NCI-H1105 treated with DMSO at 0.1 percent for 48 hours (cell line): ENCODE results near the gene DMXL1.
A peak's percentile ranks its signal among the peaks of the same experiment; 100 is the strongest.
"Not testable (repeated sequence)": the region's sequence is repeated elsewhere in the genome, so short reads cannot be mapped to it uniquely, and the experiment has no call there.

Experiments
- DNase-seq: peaks from one replicate; lab custom pipeline; 2025; lab: John Stamatoyannopoulos, UW

DMXL1 gene

GRCh38 chr5:119200795-119201194 is 129.9 kb downstream of the DMXL1 start:
- DNase-seq = no peak

GRCh38 chr5:119207105-119207504 is 136.2 kb downstream of the DMXL1 start:
- no peak for DNase-seq

DNA sequence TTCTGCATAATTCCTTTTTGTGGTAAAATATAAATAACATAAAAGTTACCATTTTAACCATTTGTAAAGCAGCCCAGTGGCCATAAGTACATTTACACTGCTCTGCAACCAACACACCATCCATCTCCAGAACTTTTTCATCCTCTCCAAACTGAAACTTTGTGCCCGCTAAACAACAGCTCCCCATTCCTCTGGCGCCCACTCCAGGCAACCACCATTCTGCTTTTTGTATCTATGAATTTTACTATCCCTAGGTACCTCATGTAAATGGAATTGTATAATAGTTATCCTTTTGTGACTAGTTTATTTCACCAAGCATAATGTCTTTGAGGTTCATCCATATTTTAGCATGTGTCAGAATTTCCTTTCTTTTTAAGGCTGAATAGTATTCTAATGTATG is 141.1 kb downstream of the DMXL1 start:
- no peak for DNase-seq

GRCh38 chr5:119212676-119213075 is 141.8 kb downstream of the DMXL1 start:
- no peak for DNase-seq

DNA sequence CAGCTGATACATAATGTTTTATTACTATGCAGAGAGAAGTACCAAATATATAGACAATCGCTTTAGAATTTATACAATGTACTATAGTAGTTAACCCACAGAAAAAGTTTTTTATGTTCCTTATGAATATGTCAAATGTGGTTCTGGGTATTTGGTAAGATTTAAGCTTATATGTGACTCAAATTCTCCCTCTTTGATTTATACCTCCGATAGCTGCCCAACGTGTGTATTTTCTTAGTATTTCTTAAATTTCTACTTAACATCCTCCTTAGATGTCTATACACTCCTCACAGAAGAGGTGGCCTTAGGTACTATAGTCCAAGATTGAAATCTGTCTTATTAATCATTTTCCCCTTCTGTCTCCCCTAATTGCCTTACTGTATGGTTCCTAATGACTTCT is 146.3 kb downstream of the DMXL1 start:
- no peak for DNase-seq

GRCh38 chr5:119218830-119219782 is 148.2 kb downstream of the DMXL1 start:
- no peak for DNase-seq

GRCh38 chr5:119220576-119221197 is 149.8 kb downstream of the DMXL1 start:
- no peak for DNase-seq

DNA sequence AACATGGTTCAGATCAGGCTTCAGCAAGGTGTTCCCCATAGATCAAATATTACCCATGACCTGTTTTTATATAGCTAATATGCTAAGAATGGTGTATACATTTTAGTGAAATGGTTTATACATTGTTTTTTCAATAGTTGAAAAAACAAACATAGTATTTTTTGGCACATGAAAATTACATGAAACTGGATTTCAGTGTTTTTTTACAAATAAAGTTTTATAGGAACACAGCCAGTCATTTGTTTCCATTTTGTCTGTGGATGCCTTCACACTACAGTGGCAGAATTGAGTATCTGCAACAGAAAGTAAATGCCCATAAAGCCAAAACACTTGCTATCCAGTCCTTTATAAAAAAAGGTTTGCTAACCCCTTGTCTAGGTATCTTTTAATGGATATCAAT is 150.4 kb downstream of the DMXL1 start:
- no peak for DNase-seq

DNA sequence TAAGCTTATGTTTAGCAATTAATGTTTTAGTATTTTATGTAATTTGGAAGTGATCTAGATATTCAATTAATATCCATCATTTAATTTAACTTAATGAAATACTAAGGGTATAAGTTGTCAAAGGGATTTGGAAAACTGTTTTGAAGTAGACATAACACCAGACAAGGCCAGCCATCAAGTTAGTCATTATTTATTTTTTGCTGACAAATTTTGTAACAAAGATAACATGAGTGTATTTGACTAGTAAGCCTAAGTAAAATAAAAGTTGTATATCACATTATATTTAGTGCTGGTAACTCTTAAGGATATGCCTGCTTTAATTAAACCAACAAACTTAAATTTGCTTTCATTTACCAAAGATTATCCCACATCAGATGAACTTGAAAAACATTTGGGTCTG is 159.1 kb downstream of the DMXL1 start:
- no peak for DNase-seq

DNA sequence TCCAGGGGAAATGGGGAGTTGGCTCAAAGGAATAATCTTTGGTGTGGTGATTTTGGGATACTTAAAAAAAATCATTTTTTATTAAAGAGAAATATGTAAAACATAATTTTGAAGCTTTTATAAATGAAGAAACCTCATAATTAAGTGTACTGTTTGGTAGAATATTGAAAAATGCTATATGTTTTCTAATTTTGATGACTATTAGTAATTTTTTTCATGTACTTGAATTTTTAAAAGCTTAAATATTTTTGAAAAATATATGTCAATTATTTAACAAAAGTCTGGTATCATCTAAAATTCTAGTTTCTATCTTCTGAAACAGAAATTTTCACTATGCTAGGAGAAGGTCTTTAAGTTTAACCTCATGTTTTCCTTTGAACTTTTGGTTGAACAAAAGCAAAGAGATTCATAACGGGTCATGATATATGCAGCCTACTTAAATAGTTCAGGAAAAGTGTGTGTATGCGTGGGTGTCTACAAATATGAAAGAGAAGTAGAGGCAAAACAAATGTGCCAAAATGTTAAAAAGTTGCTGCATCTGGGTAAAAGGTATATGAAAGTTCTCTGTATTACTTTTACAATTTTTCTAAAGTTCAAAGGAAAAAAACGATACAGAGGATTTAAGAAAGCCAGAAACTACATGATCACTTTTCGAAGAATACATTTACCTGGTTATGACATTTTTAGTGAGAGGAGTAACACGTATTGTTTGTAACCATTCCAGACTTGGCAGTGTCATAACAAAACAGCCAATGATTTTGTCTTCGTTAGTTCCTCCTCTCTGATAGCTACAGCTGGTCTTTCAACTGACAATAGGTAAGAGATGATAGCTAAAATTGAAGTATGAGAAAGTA is 167.6 kb downstream of the DMXL1 start:
- DNase-seq = no peak

- no peak for DNase-seq
Measured at GRCh38 chr5:119239119-119239417, 168.2 kb downstream of the DMXL1 start.

DNA sequence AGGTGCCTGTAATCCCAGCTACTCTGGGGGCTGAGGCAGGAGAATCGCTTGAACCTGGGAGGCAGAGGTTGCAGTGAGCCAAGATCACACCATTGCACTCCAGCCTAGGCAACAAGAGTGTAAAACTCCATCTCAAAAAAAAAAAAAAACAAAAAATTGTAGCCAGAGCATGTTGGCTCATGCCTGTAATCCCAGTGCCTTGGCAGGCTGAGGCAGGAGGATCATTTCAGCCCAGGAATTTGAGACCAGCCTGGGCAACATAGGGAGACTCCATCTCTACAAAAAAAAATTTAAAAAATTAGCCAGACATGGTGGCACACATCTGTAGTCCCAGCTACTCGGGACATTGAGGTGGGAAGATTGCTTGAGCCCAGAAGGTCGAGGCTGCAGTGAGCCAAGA is 168.9 kb downstream of the DMXL1 start:
- DNase-seq = not testable (repeated sequence)

- no peak for DNase-seq
Measured at GRCh38 chr5:119243888-119244287, 173.0 kb downstream of the DMXL1 start.

DNA sequence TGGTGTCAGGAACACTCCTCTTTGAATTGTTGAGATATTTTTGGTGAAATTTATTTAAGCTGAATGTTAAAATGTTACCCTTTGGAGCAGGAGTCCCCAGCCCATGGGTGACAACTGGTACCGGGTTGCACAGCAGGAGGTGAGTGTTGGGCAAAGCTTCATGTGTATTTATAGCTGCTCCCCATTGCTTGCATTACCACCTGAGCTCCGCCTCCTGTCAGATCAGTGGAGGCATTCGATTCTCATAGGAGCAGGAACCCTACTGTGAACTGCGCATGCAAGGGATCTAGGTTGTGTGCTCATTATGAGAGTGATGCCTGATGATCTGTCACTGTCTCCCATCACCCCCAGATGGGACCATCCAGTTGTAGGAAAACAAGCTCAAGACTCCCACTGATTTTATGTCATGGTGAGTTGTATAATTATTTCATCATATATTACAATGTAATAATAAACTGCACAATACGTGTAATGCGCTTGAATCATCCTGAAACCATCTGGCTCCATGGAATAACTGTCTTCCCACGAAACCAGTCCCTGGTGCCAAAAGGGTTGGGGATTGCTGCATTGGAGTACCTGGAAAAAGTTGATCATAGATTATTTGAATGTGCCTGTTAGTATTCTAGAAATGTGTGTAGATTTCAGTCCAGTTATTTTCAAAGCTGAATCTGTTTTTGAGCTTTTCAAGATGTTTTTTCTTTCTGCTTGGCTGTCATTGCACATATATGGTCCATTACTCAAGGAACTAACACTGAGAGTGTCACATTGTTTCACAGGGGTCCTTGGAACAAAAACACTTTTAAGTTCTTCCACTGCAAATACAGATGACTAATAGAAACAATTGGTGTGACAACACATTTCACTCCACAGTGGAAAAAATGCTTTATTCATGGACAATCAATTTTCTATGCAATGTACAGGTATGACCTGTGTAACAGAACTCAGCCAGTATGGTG is 180.3 kb downstream of the DMXL1 start:
- no peak for DNase-seq

DNA sequence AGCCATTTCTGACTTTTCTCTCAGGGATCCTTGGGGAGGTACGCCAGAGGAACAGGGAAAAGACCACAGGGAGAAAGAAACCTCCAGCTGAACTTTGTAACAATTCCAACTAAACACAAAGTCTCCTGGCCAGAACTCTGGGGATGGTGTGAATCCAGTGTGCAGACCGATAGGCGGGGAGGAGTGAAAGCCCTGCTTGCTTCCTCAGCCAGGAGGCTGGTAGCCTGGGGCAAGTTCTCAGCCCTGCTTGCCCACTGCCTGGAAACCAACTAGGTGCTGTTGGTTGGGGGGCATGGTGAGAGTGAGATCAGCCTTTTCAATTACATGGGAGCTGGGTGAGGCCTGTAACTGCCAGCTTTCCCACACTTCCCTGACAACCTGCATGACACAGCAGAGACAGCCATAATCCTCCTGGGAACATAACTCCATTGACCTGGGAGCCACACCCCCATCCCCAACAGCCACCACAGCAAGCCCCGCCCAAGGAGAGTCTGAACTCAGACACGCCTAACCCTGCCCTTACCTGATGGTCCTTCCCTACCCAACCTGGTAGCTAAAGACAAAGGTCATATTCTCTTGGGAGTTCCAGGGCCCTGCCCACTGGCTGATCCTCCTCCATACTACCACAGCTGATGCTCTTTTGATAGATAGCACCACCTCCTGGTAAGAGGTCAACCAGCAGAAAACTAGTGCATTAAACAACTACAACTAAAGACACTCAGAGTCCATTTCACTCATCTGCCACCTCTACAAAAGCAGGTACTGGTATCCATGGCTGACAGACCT is 184.9 kb downstream of the DMXL1 start:
- DNase-seq = no peak

DNA sequence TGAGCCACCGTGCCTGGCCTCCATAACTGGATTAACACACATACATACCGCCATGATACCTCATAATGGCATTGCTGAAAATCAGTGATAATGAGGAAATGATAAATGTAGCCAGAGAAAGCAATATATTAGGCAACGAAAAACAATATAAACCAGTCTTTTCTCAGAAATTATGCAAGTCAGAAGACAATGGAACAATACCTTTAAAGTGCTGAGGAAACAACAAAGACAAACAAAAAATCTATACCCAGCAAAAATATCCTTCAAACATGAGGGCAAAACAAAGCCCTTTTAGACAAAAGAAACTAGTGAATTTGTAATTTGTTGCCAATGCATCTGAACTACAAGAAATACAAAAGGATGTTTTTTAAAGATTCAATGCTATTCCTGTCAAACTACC is 186.7 kb downstream of the DMXL1 start:
- DNase-seq = no peak

GRCh38 chr5:119263639-119264038 is 192.8 kb downstream of the DMXL1 start:
- no peak for DNase-seq

GRCh38 chr5:119264186-119264585 is 193.3 kb downstream of the DMXL1 start:
- DNase-seq = no peak

DNA sequence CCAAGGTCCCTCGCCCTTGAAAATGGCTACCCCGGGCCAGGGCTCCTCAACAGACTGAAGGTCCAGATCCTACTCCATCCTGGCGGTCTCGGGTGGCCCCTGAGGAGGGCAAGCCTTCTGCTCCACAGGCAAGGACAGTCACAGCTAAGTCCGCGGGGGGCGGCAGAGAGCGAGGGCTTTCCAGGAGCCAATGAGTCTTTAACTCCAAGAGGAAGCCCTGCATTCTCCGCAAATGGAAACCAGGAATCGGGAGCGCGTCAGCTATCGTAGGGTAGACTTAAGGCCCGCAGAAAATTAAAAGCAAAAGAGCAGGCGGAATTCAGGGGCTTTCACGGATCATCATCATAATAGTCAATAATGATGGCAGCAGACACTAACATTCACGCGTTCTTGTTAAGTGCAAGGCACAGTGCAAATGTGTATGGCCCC is 197.1 kb downstream of the DMXL1 start:
- peak; percentile 80 for DNase-seq

DNA sequence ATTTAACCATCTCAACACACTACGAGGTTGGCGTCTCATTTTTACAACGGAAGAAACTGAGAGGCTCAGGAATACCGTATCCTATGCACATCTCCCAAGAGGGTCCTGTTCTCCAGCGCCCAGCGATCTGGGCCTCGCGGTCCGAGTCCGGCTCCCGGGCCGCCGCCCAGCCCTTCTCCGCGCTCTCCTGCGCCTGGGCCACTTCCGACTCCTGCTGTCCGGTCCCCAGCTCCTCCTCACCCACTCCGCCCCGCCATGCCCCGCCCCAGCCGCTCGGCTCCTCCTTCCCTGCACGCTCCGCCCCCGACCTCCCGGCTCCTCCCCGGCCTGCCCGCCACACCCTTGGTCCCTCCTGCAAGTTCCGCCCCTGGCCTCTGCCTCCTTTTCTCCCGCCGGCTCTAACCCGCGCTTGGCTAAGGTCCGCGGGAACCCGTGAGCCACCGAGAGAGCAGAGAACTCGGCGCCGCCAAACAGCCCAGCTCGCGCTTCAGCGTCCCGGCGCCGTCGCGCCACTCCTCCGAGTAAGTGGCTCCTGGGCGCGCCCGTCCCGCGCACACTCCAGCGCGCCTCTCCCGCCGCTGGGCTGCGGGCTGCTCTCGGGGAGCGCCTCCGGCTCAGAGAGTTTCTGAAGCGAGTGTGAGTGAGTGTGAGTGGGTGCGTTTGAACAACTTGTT is 197.6 kb downstream of the DMXL1 start:
- DNase-seq = peak; percentile 65
